ENCODE measurements around the gene LDOC1. TPM values are rescaled to one million over a fixed set of nuclear protein-coding genes. Genes with fewer than 3 reads are reported as not detected.

LDOC1 gene
- total RNA-seq (2021; ENCODE audit: unreplicated experiment) (not detected), Bru-seq, nascent RNA (not detected), BruChase-seq, experiment 1, labeled RNA remaining after a 6-hour chase (percentile 20 among the genes with signal in this experiment), BruChase-seq, experiment 2, labeled RNA remaining after a 2-hour chase (not detected)
- not detected in 2 replicates for polyA plus RNA-seq (2012)
- long read RNA-seq, result 0 reads

DNA sequence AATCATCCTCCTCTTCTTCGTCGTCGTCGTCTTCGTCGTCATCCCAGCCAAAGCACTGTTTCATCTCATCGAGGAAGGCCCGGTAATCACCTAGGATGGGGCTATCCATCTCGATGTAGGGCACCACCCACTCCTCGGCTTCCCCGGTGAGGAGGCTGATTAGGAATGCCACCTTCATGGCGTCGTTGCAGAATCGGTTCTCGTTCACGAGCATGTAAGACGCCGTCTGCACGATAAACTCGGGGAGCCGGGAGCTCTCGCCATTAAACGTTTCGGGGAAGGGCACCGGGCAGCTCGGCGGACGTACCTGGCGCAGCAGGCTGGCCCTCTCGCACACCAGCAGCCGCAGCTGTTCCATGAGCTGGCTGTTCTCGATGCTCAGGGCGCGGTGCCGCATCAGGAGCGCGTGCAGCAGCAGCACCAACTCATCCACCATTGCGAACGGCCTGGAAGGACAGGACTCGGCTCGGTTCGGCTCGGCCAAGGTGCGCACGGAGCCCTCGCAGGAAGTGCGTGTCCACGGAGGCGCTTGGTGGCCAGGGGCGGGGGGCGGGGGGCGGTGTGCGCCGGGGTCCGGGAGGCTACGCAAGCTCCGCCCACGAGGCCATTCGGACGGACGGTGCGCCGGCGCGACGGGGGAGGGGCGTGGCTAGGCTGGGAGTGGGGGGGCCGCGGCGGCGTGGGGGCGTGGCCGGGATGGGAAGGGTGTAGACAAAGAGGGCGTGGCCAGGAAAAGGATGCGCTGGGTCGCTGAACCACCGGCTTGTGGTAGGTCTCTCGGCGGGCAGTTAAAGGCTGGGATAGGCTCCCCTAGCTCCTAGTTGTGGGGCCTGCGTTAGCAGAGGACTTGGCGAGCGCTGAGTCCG is at the start of gene LDOC1:
Gene LDOC1, minus strand, starts transcription at position 544 of the 866 bp plus-strand sequence. Its CDS starts 108 bp downstream, at position 436.
- Histone ChIP-seq H3K4me3 (replicated peaks in 1 of 2; ENCODE audit: low read depth in 1 of 2, low read length in 2 of 2) (no peak within 1 kb of the TSS), H2AFZ (ENCODE audit: low read depth, low read length, poor library complexity, severe bottlenecking) (no peak within 1 kb of the TSS), H4K20me1 (ENCODE audit: insufficient read depth) (no peaks in the 10 kb centered on the region), H3K4me1 (ENCODE audit: control insufficient read depth in 1 of 2, insufficient read depth in 2 of 2, low read length in 2 of 2) (no peaks in the 10 kb centered on the region), H3K4me2 (ENCODE audit: low read length) (no peak within 1 kb of the TSS), H3K36me3 (ENCODE audit: control insufficient read depth in 1 of 2, insufficient read depth in 2 of 2, low read length in 2 of 2) (no peaks in the 10 kb centered on the region), H3K27me3 (ENCODE audit: insufficient read depth, low read length) (no peaks in the 10 kb centered on the region), H3K9ac (ENCODE audit: low read length) (no peak within 1 kb of the TSS), H3K27ac (ENCODE audit: low read depth, low read length) (no peak within 1 kb of the TSS), H3K9me2 (ENCODE audit: insufficient read depth) (no peaks in the 10 kb centered on the region), H3K9me3 (ENCODE audit: control insufficient read depth in 1 of 2, insufficient read depth in 1 of 2, low read depth in 1 of 2, low read length in 2 of 2) (no peaks in the 10 kb centered on the region), H3K79me2 (ENCODE audit: insufficient read depth, low read length) (no peaks in the 10 kb centered on the region)
- intact Hi-C loops (cut with micrococcal nuclease), result no loop called here
- ChIA-PET RAD21 (ENCODE audit: low non-redundant PET in 1 of 2, low total read pairs in 2 of 2, uncharacterized antibody in 2 of 2, unreplicated experiment in 2 of 2) (no interaction called here), CTCF (no interaction called here), POLR2A (no interaction called here)
- TF ChIP-seq CEBPB (IDR thresholded peaks at IDR 0.05; ENCODE audit: low read depth) (no peak), RAD21 (IDR thresholded peaks at IDR 0.05; ENCODE audit: low read depth) (no peak), ELF1 (IDR thresholded peaks at IDR 0.05; ENCODE audit: borderline replicate concordance, low read depth) (no peak), SRF (IDR thresholded peaks at IDR 0.05; ENCODE audit: low read depth) (no peak)
- DNase-seq (ENCODE audit: low read depth, low spot score) (no peak), ATAC-seq (no peak)
- BruUV-seq (replicated peaks), result no TSS peak

DNA sequence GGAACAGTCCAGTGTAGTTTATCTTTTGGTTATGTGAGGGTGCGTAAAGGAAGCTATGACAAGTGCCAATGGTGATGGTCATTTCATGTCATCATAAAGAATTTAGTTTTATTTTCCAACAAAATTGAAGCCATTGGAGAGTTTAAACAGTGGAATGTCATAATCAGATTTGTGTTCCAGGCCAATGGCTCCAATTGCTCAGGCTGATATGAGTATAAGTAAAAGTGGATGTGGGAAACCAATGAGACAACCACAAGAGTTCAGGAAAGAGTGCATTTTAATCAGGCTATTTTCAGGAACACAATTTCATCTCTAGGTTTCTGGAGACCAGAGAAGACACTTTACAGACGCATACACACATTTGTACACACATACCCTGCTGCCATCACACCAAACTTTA is 44.7 kb upstream of the LDOC1 start:
- DNase-seq (ENCODE audit: low read depth, low spot score) (no peak), ATAC-seq (no peak)
- H3K9ac ChIP-seq (ENCODE audit: low read length), result no peak overlapping the region
- ChIA-PET RAD21 (ENCODE audit: low non-redundant PET in 1 of 2, low total read pairs in 2 of 2, uncharacterized antibody in 2 of 2, unreplicated experiment in 2 of 2) (no interaction called here), POLR2A (no interaction called here), CTCF (no interaction called here)
- H3K9me2 ChIP-seq (ENCODE audit: insufficient read depth), result no peaks in the 10 kb centered on the region
- no peaks in the 10 kb centered on the region for H3K36me3 ChIP-seq (ENCODE audit: control insufficient read depth in 1 of 2, insufficient read depth in 2 of 2, low read length in 2 of 2)
- H3K4me3 ChIP-seq (replicated peaks in 1 of 2; ENCODE audit: low read depth in 1 of 2, low read length in 2 of 2), result no peak overlapping the region
- H3K4me1 ChIP-seq (ENCODE audit: control insufficient read depth in 1 of 2, insufficient read depth in 2 of 2, low read length in 2 of 2), result no peaks in the 10 kb centered on the region
- H3K27ac ChIP-seq (ENCODE audit: low read depth, low read length), result no peak overlapping the region
- no peaks in the 10 kb centered on the region for H3K27me3 ChIP-seq (ENCODE audit: insufficient read depth, low read length)
- H2AFZ ChIP-seq (ENCODE audit: low read depth, low read length, poor library complexity, severe bottlenecking), result no peak overlapping the region
- H3K9me3 ChIP-seq (ENCODE audit: control insufficient read depth in 1 of 2, insufficient read depth in 1 of 2, low read depth in 1 of 2, low read length in 2 of 2), result no peaks in the 10 kb centered on the region
- H3K4me2 ChIP-seq (ENCODE audit: low read length), result no peak overlapping the region
- no peak for TF ChIP-seq EGR1 (IDR thresholded peaks at IDR 0.05; ENCODE audit: low read depth)
- TF ChIP-seq, protein P1, sequence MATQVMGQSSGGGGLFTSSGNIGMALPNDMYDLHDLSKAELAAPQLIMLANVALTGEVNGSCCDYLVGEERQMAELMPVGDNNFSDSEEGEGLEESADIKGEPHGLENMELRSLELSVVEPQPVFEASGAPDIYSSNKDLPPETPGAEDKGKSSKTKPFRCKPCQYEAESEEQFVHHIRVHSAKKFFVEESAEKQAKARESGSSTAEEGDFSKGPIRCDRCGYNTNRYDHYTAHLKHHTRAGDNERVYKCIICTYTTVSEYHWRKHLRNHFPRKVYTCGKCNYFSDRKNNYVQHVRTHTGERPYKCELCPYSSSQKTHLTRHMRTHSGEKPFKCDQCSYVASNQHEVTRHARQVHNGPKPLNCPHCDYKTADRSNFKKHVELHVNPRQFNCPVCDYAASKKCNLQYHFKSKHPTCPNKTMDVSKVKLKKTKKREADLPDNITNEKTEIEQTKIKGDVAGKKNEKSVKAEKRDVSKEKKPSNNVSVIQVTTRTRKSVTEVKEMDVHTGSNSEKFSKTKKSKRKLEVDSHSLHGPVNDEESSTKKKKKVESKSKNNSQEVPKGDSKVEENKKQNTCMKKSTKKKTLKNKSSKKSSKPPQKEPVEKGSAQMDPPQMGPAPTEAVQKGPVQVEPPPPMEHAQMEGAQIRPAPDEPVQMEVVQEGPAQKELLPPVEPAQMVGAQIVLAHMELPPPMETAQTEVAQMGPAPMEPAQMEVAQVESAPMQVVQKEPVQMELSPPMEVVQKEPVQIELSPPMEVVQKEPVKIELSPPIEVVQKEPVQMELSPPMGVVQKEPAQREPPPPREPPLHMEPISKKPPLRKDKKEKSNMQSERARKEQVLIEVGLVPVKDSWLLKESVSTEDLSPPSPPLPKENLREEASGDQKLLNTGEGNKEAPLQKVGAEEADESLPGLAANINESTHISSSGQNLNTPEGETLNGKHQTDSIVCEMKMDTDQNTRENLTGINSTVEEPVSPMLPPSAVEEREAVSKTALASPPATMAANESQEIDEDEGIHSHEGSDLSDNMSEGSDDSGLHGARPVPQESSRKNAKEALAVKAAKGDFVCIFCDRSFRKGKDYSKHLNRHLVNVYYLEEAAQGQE (IDR thresholded peaks at IDR 0.05; ENCODE audit: low read depth), result no peak
- no peak for TF ChIP-seq RAD21 (IDR thresholded peaks at IDR 0.05; ENCODE audit: low read depth)
- no peak for TF ChIP-seq CBX3 (IDR thresholded peaks at IDR 0.05; ENCODE audit: low read depth)
- no TSS peak for BruUV-seq (replicated peaks)
- intact Hi-C loops (cut with micrococcal nuclease), result no loop called here
- H3K79me2 ChIP-seq (ENCODE audit: insufficient read depth, low read length), result no peaks in the 10 kb centered on the region
- no peaks in the 10 kb centered on the region for H4K20me1 ChIP-seq (ENCODE audit: insufficient read depth)
